ENCODE results near the gene PYGO1. TPM values are rescaled to one million over a fixed set of nuclear protein-coding genes. Genes with fewer than 3 reads are reported as not detected.

PYGO1 gene
- total and polyA plus RNA-seq, 4 donors = 0.07 to 2.9 (median 0.16) TPM

DNA sequence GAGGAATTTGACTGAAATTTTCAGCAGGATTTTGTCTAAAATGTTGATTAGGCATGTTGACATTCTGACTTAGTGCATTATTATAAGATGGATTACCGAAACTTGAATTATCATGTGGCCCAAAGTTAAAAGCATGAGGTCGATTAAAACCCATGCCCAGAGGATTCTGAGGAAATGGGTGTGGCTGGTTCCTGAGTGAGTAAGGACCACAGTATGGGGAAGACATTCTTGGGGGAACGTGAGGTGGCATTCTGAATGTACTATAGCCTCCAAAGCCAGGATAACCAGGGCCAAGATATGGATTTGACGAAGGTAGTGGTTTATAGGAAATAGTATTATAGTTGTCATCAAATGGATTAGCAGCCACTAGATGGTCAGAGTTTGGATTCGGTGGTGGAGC is 41.4 kb downstream of the PYGO1 start:
- H3K4me1 ChIP-seq (ENCODE audit: control insufficient read depth in 4 of 4, insufficient read depth in 4 of 4, low read length in 3 of 4) = no peaks in the 10 kb centered on the region
- H3K9me3 ChIP-seq (ENCODE audit: control insufficient read depth in 4 of 4, low read length in 3 of 4) = no peaks in the 10 kb centered on the region
- DNase-seq (ENCODE audit: low spot score) = no peak
- H3K4me3 ChIP-seq (ENCODE audit: low read depth in 1 of 3, low read length in 3 of 3) = no peak overlapping the region
- WGBS = 84% methylated on average over 5 of the region's 5 CpGs
- H3K27ac ChIP-seq (ENCODE audit: low read depth in 1 of 2, low read length in 2 of 2) = no peak overlapping the region
- no peak for TF ChIP-seq FOXA2 (IDR thresholded peaks at IDR 0.05)
- TF ChIP-seq, protein P1, sequence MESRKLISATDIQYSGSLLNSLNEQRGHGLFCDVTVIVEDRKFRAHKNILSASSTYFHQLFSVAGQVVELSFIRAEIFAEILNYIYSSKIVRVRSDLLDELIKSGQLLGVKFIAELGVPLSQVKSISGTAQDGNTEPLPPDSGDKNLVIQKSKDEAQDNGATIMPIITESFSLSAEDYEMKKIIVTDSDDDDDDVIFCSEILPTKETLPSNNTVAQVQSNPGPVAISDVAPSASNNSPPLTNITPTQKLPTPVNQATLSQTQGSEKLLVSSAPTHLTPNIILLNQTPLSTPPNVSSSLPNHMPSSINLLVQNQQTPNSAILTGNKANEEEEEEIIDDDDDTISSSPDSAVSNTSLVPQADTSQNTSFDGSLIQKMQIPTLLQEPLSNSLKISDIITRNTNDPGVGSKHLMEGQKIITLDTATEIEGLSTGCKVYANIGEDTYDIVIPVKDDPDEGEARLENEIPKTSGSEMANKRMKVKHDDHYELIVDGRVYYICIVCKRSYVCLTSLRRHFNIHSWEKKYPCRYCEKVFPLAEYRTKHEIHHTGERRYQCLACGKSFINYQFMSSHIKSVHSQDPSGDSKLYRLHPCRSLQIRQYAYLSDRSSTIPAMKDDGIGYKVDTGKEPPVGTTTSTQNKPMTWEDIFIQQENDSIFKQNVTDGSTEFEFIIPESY (IDR thresholded peaks at IDR 0.05) = no peak
- no peak for TF ChIP-seq JUND (IDR thresholded peaks at IDR 0.05)
- no peak for TF ChIP-seq FOXA1 (IDR thresholded peaks at IDR 0.05)
- TF ChIP-seq, protein P2, sequence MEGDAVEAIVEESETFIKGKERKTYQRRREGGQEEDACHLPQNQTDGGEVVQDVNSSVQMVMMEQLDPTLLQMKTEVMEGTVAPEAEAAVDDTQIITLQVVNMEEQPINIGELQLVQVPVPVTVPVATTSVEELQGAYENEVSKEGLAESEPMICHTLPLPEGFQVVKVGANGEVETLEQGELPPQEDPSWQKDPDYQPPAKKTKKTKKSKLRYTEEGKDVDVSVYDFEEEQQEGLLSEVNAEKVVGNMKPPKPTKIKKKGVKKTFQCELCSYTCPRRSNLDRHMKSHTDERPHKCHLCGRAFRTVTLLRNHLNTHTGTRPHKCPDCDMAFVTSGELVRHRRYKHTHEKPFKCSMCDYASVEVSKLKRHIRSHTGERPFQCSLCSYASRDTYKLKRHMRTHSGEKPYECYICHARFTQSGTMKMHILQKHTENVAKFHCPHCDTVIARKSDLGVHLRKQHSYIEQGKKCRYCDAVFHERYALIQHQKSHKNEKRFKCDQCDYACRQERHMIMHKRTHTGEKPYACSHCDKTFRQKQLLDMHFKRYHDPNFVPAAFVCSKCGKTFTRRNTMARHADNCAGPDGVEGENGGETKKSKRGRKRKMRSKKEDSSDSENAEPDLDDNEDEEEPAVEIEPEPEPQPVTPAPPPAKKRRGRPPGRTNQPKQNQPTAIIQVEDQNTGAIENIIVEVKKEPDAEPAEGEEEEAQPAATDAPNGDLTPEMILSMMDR (IDR thresholded peaks at IDR 0.05; ENCODE audit: low read depth, low read length, missing input control) = no peak
- no peak for TF ChIP-seq HNF4G (IDR thresholded peaks at IDR 0.05)
- no peak for TF ChIP-seq HNF4A (conservative IDR thresholded peaks at IDR 0.05)
- TF ChIP-seq, protein P3, sequence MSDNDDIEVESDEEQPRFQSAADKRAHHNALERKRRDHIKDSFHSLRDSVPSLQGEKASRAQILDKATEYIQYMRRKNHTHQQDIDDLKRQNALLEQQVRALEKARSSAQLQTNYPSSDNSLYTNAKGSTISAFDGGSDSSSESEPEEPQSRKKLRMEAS (IDR thresholded peaks at IDR 0.05) = no peak
- TF ChIP-seq EGR1 (IDR thresholded peaks at IDR 0.05; ENCODE audit: low read depth in 2 of 2) = no peak
- no peak for TF ChIP-seq RXRA (IDR thresholded peaks at IDR 0.05)
- TF ChIP-seq SP1 (IDR thresholded peaks at IDR 0.05) = no peak
- no peak for TF ChIP-seq YY1 (IDR thresholded peaks at IDR 0.05)
- TF ChIP-seq TAF1 (conservative IDR thresholded peaks at IDR 0.05) = no peak
- no peak for TF ChIP-seq GABPA (IDR thresholded peaks at IDR 0.05 in 1 of 2, conservative IDR thresholded peaks at IDR 0.05 in 1 of 2)
- no peak overlapping the region for H3K9ac ChIP-seq (ENCODE audit: low read depth in 1 of 2, low read length in 2 of 2)
- H3K27me3 ChIP-seq (ENCODE audit: control insufficient read depth in 4 of 4, insufficient read depth in 4 of 4, low read length in 3 of 4) = no peaks in the 10 kb centered on the region
- H3K36me3 ChIP-seq (ENCODE audit: control insufficient read depth in 4 of 4, insufficient read depth in 3 of 4, low read depth in 1 of 4, low read length in 3 of 4) = no peaks in the 10 kb centered on the region

DNA sequence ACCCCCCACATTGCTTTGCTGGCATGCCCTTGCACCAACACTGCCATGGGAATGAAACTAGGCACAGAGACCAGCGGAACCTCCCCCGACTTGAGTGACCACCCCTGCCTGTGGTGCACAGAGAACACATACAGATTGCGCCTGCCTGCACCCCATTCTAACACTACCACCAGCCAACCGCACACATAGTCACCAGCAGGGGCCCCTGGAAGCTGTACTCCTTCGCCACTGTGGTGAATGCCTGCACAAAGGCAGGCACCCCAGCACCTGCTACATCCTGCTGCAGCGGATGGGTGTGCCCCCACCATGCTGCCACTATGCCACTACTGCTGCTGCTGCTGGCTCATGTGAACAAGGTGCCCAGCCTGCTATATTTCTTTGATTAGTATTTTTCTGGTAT is 52.7 kb downstream of the PYGO1 start:
- H3K36me3 ChIP-seq (ENCODE audit: control insufficient read depth in 4 of 4, insufficient read depth in 3 of 4, low read depth in 1 of 4, low read length in 3 of 4) = no peaks in the 10 kb centered on the region
- DNase-seq (ENCODE audit: low spot score) = no peak
- H3K4me1 ChIP-seq (ENCODE audit: control insufficient read depth in 4 of 4, insufficient read depth in 4 of 4, low read length in 3 of 4) = no peaks in the 10 kb centered on the region
- 79% methylated on average over 6 of the region's 6 CpGs for WGBS
- no peak overlapping the region for H3K4me3 ChIP-seq (ENCODE audit: low read depth in 1 of 3, low read length in 3 of 3)
- no peak overlapping the region for H3K27ac ChIP-seq (ENCODE audit: low read depth in 1 of 2, low read length in 2 of 2)
- no peaks in the 10 kb centered on the region for H3K9me3 ChIP-seq (ENCODE audit: control insufficient read depth in 4 of 4, low read length in 3 of 4)
- H3K9ac ChIP-seq (ENCODE audit: low read depth in 1 of 2, low read length in 2 of 2) = no peak overlapping the region
- peaks cover 0 to 3% (median 0%) of the 10 kb centered on the region in 4 donors for H3K27me3 ChIP-seq (ENCODE audit: control insufficient read depth in 4 of 4, insufficient read depth in 4 of 4, low read length in 3 of 4)
- TF ChIP-seq, protein P4, sequence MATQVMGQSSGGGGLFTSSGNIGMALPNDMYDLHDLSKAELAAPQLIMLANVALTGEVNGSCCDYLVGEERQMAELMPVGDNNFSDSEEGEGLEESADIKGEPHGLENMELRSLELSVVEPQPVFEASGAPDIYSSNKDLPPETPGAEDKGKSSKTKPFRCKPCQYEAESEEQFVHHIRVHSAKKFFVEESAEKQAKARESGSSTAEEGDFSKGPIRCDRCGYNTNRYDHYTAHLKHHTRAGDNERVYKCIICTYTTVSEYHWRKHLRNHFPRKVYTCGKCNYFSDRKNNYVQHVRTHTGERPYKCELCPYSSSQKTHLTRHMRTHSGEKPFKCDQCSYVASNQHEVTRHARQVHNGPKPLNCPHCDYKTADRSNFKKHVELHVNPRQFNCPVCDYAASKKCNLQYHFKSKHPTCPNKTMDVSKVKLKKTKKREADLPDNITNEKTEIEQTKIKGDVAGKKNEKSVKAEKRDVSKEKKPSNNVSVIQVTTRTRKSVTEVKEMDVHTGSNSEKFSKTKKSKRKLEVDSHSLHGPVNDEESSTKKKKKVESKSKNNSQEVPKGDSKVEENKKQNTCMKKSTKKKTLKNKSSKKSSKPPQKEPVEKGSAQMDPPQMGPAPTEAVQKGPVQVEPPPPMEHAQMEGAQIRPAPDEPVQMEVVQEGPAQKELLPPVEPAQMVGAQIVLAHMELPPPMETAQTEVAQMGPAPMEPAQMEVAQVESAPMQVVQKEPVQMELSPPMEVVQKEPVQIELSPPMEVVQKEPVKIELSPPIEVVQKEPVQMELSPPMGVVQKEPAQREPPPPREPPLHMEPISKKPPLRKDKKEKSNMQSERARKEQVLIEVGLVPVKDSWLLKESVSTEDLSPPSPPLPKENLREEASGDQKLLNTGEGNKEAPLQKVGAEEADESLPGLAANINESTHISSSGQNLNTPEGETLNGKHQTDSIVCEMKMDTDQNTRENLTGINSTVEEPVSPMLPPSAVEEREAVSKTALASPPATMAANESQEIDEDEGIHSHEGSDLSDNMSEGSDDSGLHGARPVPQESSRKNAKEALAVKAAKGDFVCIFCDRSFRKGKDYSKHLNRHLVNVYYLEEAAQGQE (IDR thresholded peaks at IDR 0.05) = no peak
- TF ChIP-seq YY1 (IDR thresholded peaks at IDR 0.05) (no peak), FOXA2 (IDR thresholded peaks at IDR 0.05) (no peak), SP1 (IDR thresholded peaks at IDR 0.05) (no peak), GABPA (IDR thresholded peaks at IDR 0.05 in 1 of 2, conservative IDR thresholded peaks at IDR 0.05 in 1 of 2) (no peak), NR2F2 (IDR thresholded peaks at IDR 0.05) (no peak), TAF1 (conservative IDR thresholded peaks at IDR 0.05) (no peak), HNF4G (IDR thresholded peaks at IDR 0.05) (no peak), HNF4A (conservative IDR thresholded peaks at IDR 0.05) (no peak), JUND (IDR thresholded peaks at IDR 0.05) (no peak), RAD21 (IDR thresholded peaks at IDR 0.05) (no peak), RXRA (IDR thresholded peaks at IDR 0.05) (no peak), EGR1 (IDR thresholded peaks at IDR 0.05; ENCODE audit: low read depth in 2 of 2) (no peak), FOXA1 (IDR thresholded peaks at IDR 0.05) (no peak)
- TF ChIP-seq, protein P1 (IDR thresholded peaks at IDR 0.05) = no peak
- TF ChIP-seq, protein P3 (IDR thresholded peaks at IDR 0.05) = no peak
- TF ChIP-seq, protein P2 (IDR thresholded peaks at IDR 0.05; ENCODE audit: low read depth, low read length, missing input control) = no peak
- TF ChIP-seq, protein P5, sequence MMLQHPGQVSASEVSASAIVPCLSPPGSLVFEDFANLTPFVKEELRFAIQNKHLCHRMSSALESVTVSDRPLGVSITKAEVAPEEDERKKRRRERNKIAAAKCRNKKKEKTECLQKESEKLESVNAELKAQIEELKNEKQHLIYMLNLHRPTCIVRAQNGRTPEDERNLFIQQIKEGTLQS (IDR thresholded peaks at IDR 0.05) = no peak
